Esophagus squamous epithelium (tissue), 4 donors: Measurements from ENCODE around the gene BAG3.

Source experiments
- POLR2A ChIP-seq, 4 donors: fragments of 450-650 bp; IDR thresholded peaks; one replicate each; pipeline ENCODE4 v1.6.1; 2017; ENCODE audit warnings: antibody characterized with exemption in 4 of 4, mild to moderate bottlenecking in 4 of 4, moderate library complexity in 3 of 4
- TF ChIP-seq, protein P1 (sequence below), 6 experiments: fragments of 450-650 bp in 4 of 6; fragments of 200-600 bp in 2 of 6; sonication (generic) in 2 of 6; IDR thresholded peaks; one replicate each; pipeline ENCODE4 v1.5.1; 2016 to 2019; ENCODE audit warnings: antibody characterized with exemption in 6 of 6, mild to moderate bottlenecking in 4 of 6, moderate library complexity in 4 of 6

DNA sequence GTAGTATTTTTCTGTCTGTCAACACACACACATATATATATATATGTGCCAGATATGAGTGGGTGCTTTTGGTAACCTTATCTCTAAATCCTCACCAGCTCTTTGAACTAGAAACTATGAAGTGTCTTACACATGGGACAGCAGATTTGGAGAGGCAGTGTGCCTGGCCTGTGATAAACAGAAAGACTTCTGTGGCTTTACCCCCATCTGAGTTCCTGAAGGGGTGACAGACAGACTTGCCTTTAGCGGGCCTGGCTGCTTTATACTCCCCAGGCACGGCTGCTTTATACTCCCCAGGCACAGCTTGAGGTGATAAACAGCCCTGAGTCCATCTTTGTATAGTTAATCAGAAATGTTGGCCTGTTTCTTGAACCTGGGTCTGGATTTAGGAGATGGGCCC lies 5.6 kb downstream of the BAG3 start:
- TF ChIP-seq, protein P1, sequence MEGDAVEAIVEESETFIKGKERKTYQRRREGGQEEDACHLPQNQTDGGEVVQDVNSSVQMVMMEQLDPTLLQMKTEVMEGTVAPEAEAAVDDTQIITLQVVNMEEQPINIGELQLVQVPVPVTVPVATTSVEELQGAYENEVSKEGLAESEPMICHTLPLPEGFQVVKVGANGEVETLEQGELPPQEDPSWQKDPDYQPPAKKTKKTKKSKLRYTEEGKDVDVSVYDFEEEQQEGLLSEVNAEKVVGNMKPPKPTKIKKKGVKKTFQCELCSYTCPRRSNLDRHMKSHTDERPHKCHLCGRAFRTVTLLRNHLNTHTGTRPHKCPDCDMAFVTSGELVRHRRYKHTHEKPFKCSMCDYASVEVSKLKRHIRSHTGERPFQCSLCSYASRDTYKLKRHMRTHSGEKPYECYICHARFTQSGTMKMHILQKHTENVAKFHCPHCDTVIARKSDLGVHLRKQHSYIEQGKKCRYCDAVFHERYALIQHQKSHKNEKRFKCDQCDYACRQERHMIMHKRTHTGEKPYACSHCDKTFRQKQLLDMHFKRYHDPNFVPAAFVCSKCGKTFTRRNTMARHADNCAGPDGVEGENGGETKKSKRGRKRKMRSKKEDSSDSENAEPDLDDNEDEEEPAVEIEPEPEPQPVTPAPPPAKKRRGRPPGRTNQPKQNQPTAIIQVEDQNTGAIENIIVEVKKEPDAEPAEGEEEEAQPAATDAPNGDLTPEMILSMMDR (IDR thresholded peaks at IDR 0.05), result no peak
- TF ChIP-seq POLR2A (IDR thresholded peaks at IDR 0.05), result no peak
